Measurements from ENCODE around the gene WDR49. TPM values are rescaled to one million over a fixed set of nuclear protein-coding genes. Genes with fewer than 3 reads are reported as not detected.

WDR49 gene
- total RNA-seq, 1 donor from 2014 or later = not detected

DNA sequence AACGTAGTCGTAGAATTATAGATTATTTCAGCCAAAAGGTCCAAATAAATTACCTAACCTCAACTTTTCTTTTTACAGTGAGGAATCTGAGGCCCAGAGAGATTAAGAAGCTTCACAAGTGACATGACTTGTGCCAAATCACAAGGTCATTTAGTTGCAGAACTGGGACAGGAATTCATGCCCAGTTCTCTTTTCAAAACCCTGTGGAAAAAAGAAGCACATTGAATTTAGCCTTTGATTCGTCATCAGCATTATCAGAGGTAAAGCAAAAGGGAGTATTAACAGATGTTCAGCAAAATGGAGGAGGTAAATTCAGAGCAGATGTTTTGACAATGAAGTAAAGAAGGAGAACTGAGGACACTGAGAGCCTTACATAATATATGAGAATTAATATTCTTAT is 184.4 kb downstream of the WDR49 start:
- Histone ChIP-seq H3K9ac (no peak overlapping the region), H3K79me2 (ENCODE audit: low read depth) (no peaks in the 10 kb centered on the region), H3K4me3 (no peak overlapping the region), H3K4me2 (no peak overlapping the region), H3K4me1 (no peaks in the 10 kb centered on the region), H2AFZ (replicated peaks) (no peak overlapping the region), H3K27me3 (no peaks in the 10 kb centered on the region), H3K9me3 (ENCODE audit: low read depth) (no peaks in the 10 kb centered on the region), H3K27ac (no peak overlapping the region), H4K20me1 (ENCODE audit: low read depth) (no peaks in the 10 kb centered on the region), H3F3A (ENCODE audit: low read depth) (no peaks in the 10 kb centered on the region), H3K36me3 (no peaks in the 10 kb centered on the region)
- no peak overlapping the region for H3K4me3 Mint-ChIP-seq
- TF ChIP-seq EZH2 (IDR thresholded peaks at IDR 0.05) = no peak
- no peak for DNase-seq (ENCODE audit: low spot score)
- H3K36me3 Mint-ChIP-seq = no peaks in the 10 kb centered on the region
- peaks cover 4% of the 10 kb centered on the region for H3K4me1 Mint-ChIP-seq
- no peaks in the 10 kb centered on the region for H3K9me3 Mint-ChIP-seq
- H3K27ac Mint-ChIP-seq = no peak overlapping the region
- no peaks in the 10 kb centered on the region for H3K27me3 Mint-ChIP-seq (ENCODE audit: insufficient read depth, low read depth)

- no peaks in the 10 kb centered on the region for H3K9me3 Mint-ChIP-seq
Measured at GRCh38 chr3:167467848-167468611, 185.7 kb downstream of the WDR49 start.

GRCh38 chr3:167466966-167467365 is 186.8 kb downstream of the WDR49 start:
- no peaks in the 10 kb centered on the region for H4K20me1 ChIP-seq (ENCODE audit: low read depth)
- no peaks in the 10 kb centered on the region for H3K4me1 ChIP-seq
- H3F3A ChIP-seq (ENCODE audit: low read depth) = no peaks in the 10 kb centered on the region
- H3K9me3 ChIP-seq (ENCODE audit: low read depth) = no peaks in the 10 kb centered on the region
- H3K27me3 Mint-ChIP-seq (ENCODE audit: insufficient read depth, low read depth) = no peaks in the 10 kb centered on the region
- H3K79me2 ChIP-seq (ENCODE audit: low read depth) = no peaks in the 10 kb centered on the region
- H3K4me3 ChIP-seq = no peak overlapping the region
- H3K36me3 ChIP-seq = no peaks in the 10 kb centered on the region
- no peaks in the 10 kb centered on the region for H3K9me3 Mint-ChIP-seq
- H3K36me3 Mint-ChIP-seq = no peaks in the 10 kb centered on the region
- TF ChIP-seq, protein P1, sequence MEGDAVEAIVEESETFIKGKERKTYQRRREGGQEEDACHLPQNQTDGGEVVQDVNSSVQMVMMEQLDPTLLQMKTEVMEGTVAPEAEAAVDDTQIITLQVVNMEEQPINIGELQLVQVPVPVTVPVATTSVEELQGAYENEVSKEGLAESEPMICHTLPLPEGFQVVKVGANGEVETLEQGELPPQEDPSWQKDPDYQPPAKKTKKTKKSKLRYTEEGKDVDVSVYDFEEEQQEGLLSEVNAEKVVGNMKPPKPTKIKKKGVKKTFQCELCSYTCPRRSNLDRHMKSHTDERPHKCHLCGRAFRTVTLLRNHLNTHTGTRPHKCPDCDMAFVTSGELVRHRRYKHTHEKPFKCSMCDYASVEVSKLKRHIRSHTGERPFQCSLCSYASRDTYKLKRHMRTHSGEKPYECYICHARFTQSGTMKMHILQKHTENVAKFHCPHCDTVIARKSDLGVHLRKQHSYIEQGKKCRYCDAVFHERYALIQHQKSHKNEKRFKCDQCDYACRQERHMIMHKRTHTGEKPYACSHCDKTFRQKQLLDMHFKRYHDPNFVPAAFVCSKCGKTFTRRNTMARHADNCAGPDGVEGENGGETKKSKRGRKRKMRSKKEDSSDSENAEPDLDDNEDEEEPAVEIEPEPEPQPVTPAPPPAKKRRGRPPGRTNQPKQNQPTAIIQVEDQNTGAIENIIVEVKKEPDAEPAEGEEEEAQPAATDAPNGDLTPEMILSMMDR (IDR thresholded peaks at IDR 0.05) = no peak
- TF ChIP-seq EZH2phosphoT487 (IDR thresholded peaks at IDR 0.05) (no peak), EZH2 (IDR thresholded peaks at IDR 0.05) (no peak)
- no peak overlapping the region for H3K9ac ChIP-seq
- no peak overlapping the region for H3K4me2 ChIP-seq
- H3K27ac ChIP-seq = no peak overlapping the region
- H3K27me3 ChIP-seq = no peaks in the 10 kb centered on the region
- H3K4me1 Mint-ChIP-seq = peaks cover 4% of the 10 kb centered on the region
- no peak overlapping the region for H3K4me3 Mint-ChIP-seq
- H3K27ac Mint-ChIP-seq = no peak overlapping the region
- no peak overlapping the region for H2AFZ ChIP-seq (replicated peaks)
- DNase-seq (ENCODE audit: low spot score) = no peak

More at GRCh38 chr3:167467848-167468611, 185.7 kb downstream of the WDR49 start:
- no peaks in the 10 kb centered on the region for H3K36me3 Mint-ChIP-seq
- no peak overlapping the region for H3K4me3 Mint-ChIP-seq
- H3K79me2 ChIP-seq (ENCODE audit: low read depth) = no peaks in the 10 kb centered on the region
- no peak overlapping the region for H3K27ac Mint-ChIP-seq
- H3K9ac ChIP-seq = no peak overlapping the region
- no peak overlapping the region for H3K4me3 ChIP-seq
- TF ChIP-seq, protein P1 (IDR thresholded peaks at IDR 0.05) = no peak
- no peak for TF ChIP-seq EZH2phosphoT487 (IDR thresholded peaks at IDR 0.05)
- no peak for TF ChIP-seq EZH2 (IDR thresholded peaks at IDR 0.05)
- no peaks in the 10 kb centered on the region for H3K9me3 ChIP-seq (ENCODE audit: low read depth)
- H3K27ac ChIP-seq = no peak overlapping the region
- no peak overlapping the region for H2AFZ ChIP-seq (replicated peaks)
- no peaks in the 10 kb centered on the region for H4K20me1 ChIP-seq (ENCODE audit: low read depth)
- no peaks in the 10 kb centered on the region for H3F3A ChIP-seq (ENCODE audit: low read depth)
- no peaks in the 10 kb centered on the region for H3K4me1 ChIP-seq
- H3K27me3 ChIP-seq = no peaks in the 10 kb centered on the region
- no peaks in the 10 kb centered on the region for H3K27me3 Mint-ChIP-seq (ENCODE audit: insufficient read depth, low read depth)
- no peak for DNase-seq (ENCODE audit: low spot score)
- H3K36me3 ChIP-seq = no peaks in the 10 kb centered on the region
- no peak overlapping the region for H3K4me2 ChIP-seq
- H3K4me1 Mint-ChIP-seq = peaks cover 4% of the 10 kb centered on the region

GRCh38 chr3:167456157-167456799 is 197.5 kb downstream of the WDR49 start:
- H3K4me2 ChIP-seq = no peak overlapping the region
- H3K79me2 ChIP-seq (ENCODE audit: low read depth) = no peaks in the 10 kb centered on the region
- no peak overlapping the region for H3K4me3 ChIP-seq
- no peaks in the 10 kb centered on the region for H3K27me3 ChIP-seq
- H3K36me3 ChIP-seq = no peaks in the 10 kb centered on the region
- Mint-ChIP-seq H3K4me3 (no peak overlapping the region), H3K9me3 (no peaks in the 10 kb centered on the region), H3K4me1 (no peaks in the 10 kb centered on the region), H3K27me3 (ENCODE audit: insufficient read depth, low read depth) (no peaks in the 10 kb centered on the region), H3K36me3 (no peaks in the 10 kb centered on the region), H3K27ac (no peak overlapping the region)
- no peak overlapping the region for H3K27ac ChIP-seq
- no peak for TF ChIP-seq EZH2 (IDR thresholded peaks at IDR 0.05)
- TF ChIP-seq EZH2phosphoT487 (IDR thresholded peaks at IDR 0.05) = no peak
- TF ChIP-seq, protein P1 (IDR thresholded peaks at IDR 0.05) = no peak
- H3K4me1 ChIP-seq = no peaks in the 10 kb centered on the region
- H4K20me1 ChIP-seq (ENCODE audit: low read depth) = no peaks in the 10 kb centered on the region
- H3K9ac ChIP-seq = no peak overlapping the region
- no peaks in the 10 kb centered on the region for H3K9me3 ChIP-seq (ENCODE audit: low read depth)
- no peak overlapping the region for H2AFZ ChIP-seq (replicated peaks)
- no peak for DNase-seq (ENCODE audit: low spot score)
- no peaks in the 10 kb centered on the region for H3F3A ChIP-seq (ENCODE audit: low read depth)
